ENCODE measurements around the gene CYP20A1. TPM values are rescaled to one million over a fixed set of nuclear protein-coding genes. Genes with fewer than 3 reads are reported as not detected.

Gene CYP20A1
- 15.6 and 19.6 TPM in 2 replicates for total RNA-seq (2011; cell fraction: chromatin; rRNA removed; ENCODE audit: low replicate concordance)
- 12.3 and 13.0 TPM in 2 replicates for total RNA-seq (2011; cell fraction: nucleolus; rRNA removed)
- total RNA-seq (2011; cell fraction: nucleoplasm; rRNA removed), result 15.0 and 16.5 TPM in 2 replicates
- total RNA-seq (2014; rRNA removed), result 7.3 and 10.7 TPM in 2 replicates
- total RNA-seq (2014; rRNA removed; fragmentation: Illumina TruSeq; extraction: Trizol), result 15.6 and 16.9 TPM in 2 replicates
- total RNA-seq (2015; rRNA removed; fragmentation: Illumina TruSeq; extraction: Trizol), result 13.7 and 15.3 TPM in 2 replicates
- 12.4 and 12.5 TPM in 2 replicates for total RNA-seq (2021)
- polyA plus RNA-seq (2011; rRNA removed), result 8.8 and 10.3 TPM in 2 replicates
- 2.5 and 6.6 TPM in 2 replicates for polyA plus RNA-seq (2011; cell fraction: cytosol; rRNA removed)
- polyA plus RNA-seq (2011; cell fraction: nucleus; rRNA removed), result 2.6 and 3.8 TPM in 2 replicates
- polyA plus RNA-seq (2012), result 7.3 and 7.7 TPM in 2 replicates
- 10.1 and 10.3 TPM in 2 replicates for polyA plus RNA-seq (2014; fragmentation: Illumina TruSeq; extraction: Trizol)
- 10 to 100 TPM; 27.8 to 31.7 TPM for polyA plus RNA-seq (2014; fragmentation: Nextera tagmentation; extraction: Ambion mirVana)
- 11.2 and 12.1 TPM in 2 replicates for polyA plus RNA-seq (2014; rRNA removed)
- polyA minus RNA-seq (2011; rRNA and poly(A)+ RNA removed), result 20.1 and 20.4 TPM in 2 replicates
- polyA minus RNA-seq (2011; cell fraction: cytosol; rRNA and poly(A)+ RNA removed), result 4.9 and 10.2 TPM in 2 replicates
- 4.4 and 7.0 TPM in 2 replicates for polyA minus RNA-seq (2011; cell fraction: nucleus; rRNA and poly(A)+ RNA removed)
- Bru-seq, nascent RNA, result percentile 62 among the genes with signal in this experiment
- percentile 66 among the genes with signal in this experiment for BruChase-seq, experiment 1, labeled RNA remaining after a 2-hour chase
- BruChase-seq, experiment 2, labeled RNA remaining after a 6-hour chase, result percentile 66 among the genes with signal in this experiment
- long read RNA-seq, experiment 1, transcript CYP20A1-201 (13 exons, 1,949 nt), result major isoform, 26 of 41 reads
- long read RNA-seq, experiment 1, partial matches to known transcripts, result 0 of 41 reads
- long read RNA-seq, experiment 1, other reads (novel, unspliced or antisense), result 8 of 41 reads
- long read RNA-seq, experiment 2, transcript CYP20A1-201 (13 exons, 1,949 nt), result major isoform, 9 of 14 reads
- long read RNA-seq, experiment 2, partial matches to known transcripts, result 0 of 14 reads
- long read RNA-seq, experiment 2, other reads (novel, unspliced or antisense), result 1 of 14 reads
- long read RNA-seq, experiment 3, transcript CYP20A1-201 (13 exons, 1,949 nt), result major isoform, 6 of 12 reads
- long read RNA-seq, experiment 3, partial matches to known transcripts, result 4 of 12 reads
- long read RNA-seq, experiment 3, other reads (novel, unspliced or antisense), result 1 of 12 reads

- H3K27ac ChIP-seq (ENCODE audit: extremely low read depth, low read depth, low read length), result peak within 1 kb of the TSS; percentile 91
- H3K36me3 ChIP-seq (ENCODE audit: control insufficient read depth, insufficient read depth, low read length), result peaks cover 16% of the 10 kb centered on the region; the same call in 1 of the 3 replicates
- H3K9me3 ChIP-seq (replicated peaks; ENCODE audit: control insufficient read depth, insufficient read depth, low read depth, low read length), result no peaks in the 10 kb centered on the region
- ChIA-PET POLR2A (interaction anchor here (0.5 to 1.7 kb wide), 9 partner anchors 11 to 1312 kb away, joined by 3 to 4 read pairs (median 3); partner anchors contain the start of gene ABI2), CTCF (ENCODE audit: low intra/inter-chr PET ratio) (no interaction called here)
- H3K4me3 ChIP-seq, result peak within 1 kb of the TSS; percentile 63
- 0% methylated on average over 56 of the region's 80 CpGs for WGBS (ENCODE audit: insufficient coverage, low coverage, missing lambda C conversion rate)
- peak within 1 kb of the TSS; percentile 86 for H2AFZ ChIP-seq (ENCODE audit: low read depth, low read length)
- no peaks in the 10 kb centered on the region for H3K9me1 ChIP-seq (ENCODE audit: control insufficient read depth, insufficient read depth, low read length)
- no peaks in the 10 kb centered on the region for H4K20me1 ChIP-seq (replicated peaks; ENCODE audit: control insufficient read depth, insufficient read depth, low read length)
- peak within 1 kb of the TSS; percentile 76 for H3K4me2 ChIP-seq (ENCODE audit: insufficient read depth, low read length)
- peaks cover 5 to 7% of the 10 kb centered on the region in 2 experiments; a peak in 3 of 5 replicates for H3K4me1 ChIP-seq (replicated peaks in 1 of 2; ENCODE audit: control insufficient read depth in 2 of 2, insufficient read depth in 2 of 2, low read length in 2 of 2)
- ATAC-seq (peak; percentile 92), FAIRE-seq (peak; percentile 68), DNase-seq (ENCODE audit: extremely low read depth in 1 of 4, low spot score in 3 of 4) (peak; percentile 85 to 94 (median 87))
- in situ Hi-C loops (cut with MboI), result no loop called here
- intact Hi-C loops (cut with micrococcal nuclease), result loop anchor here (10.0 kb wide), 3 partner anchors 224 to 654 kb away; partner anchors contain the start of gene NBEAL1
- H3K79me2 ChIP-seq (ENCODE audit: control insufficient read depth, insufficient read depth, low read length), result peaks cover 29% of the 10 kb centered on the region
- H3K27me3 ChIP-seq (ENCODE audit: control insufficient read depth in 2 of 2, insufficient read depth in 2 of 2, low read length in 2 of 2), result no peaks in the 10 kb centered on the region
- H3K9ac ChIP-seq (ENCODE audit: insufficient read depth in 1 of 2, low read depth in 2 of 2, low read length in 2 of 2), result peak within 1 kb of the TSS; percentile 80 to 94
- BruUV-seq (replicated peaks), result no TSS peak
- TF ChIP-seq MAZ (CRISPR knock-in tag; conservative IDR thresholded peaks at IDR 0.05 in 1 of 2, IDR thresholded peaks at IDR 0.05 in 1 of 2) (peak; percentile 81 to 93), FOXA1 (IDR thresholded peaks at IDR 0.05; ENCODE audit: borderline replicate concordance) (no peak), LCOR (CRISPR knock-in tag; IDR thresholded peaks at IDR 0.05) (peak; percentile 90), NR4A1 (CRISPR knock-in tag; IDR thresholded peaks at IDR 0.05) (no peak), NR4A1 (tag; IDR thresholded peaks at IDR 0.05) (0 out of 2 replicates have a peak, but pooled peaks have one; percentile 51), GTF2F1 (IDR thresholded peaks at IDR 0.05; ENCODE audit: low read depth, low read length) (0 out of 2 replicates have a peak, but pooled peaks have one; percentile 6), RB1 (IDR thresholded peaks at IDR 0.05; ENCODE audit: low read depth) (peak; percentile 86), STAT6 (CRISPR knock-in tag; IDR thresholded peaks at IDR 0.05) (no peak), HES1 (IDR thresholded peaks at IDR 0.05; ENCODE audit: low read depth) (no peak), NFXL1 (CRISPR knock-in tag; IDR thresholded peaks at IDR 0.05) (no peak), CC2D1A (IDR thresholded peaks at IDR 0.05) (no peak), ZNF717 (CRISPR knock-in tag; IDR thresholded peaks at IDR 0.05) (no peak), MYC (IDR thresholded peaks at IDR 0.05; ENCODE audit: low read depth, low read length) (peak; percentile 86), MYC (CRISPR knock-in tag; IDR thresholded peaks at IDR 0.05; ENCODE audit: borderline replicate concordance, low read depth) (no peak)
Observed at GRCh38 chr2:203238704-203239526, at the start of gene CYP20A1. TSS of gene CYP20A1 (plus strand) at chr2:203239018. CDS start at chr2:203239063, 45 bp downstream.

Measured in K562 (cell line).